DOHH2 (cell line): ENCODE data around the gene WDR27.

Experiments used
- CTCF ChIP-seq: fragments of 200-600 bp; sonication (generic); IDR thresholded peaks from one replicate; pipeline ENCODE4 v1.5.1; 2014; ENCODE audit warnings: antibody characterized with exemption, mild to moderate bottlenecking, low read depth, low read length; ENCODE audit not compliant: poor library complexity, severe bottlenecking
- EZH2phosphoT487 ChIP-seq: fragments of 200-600 bp; sonication (generic); IDR thresholded peaks from 2 replicates; pipeline ENCODE4 v1.6.1; 2017; ENCODE audit warnings: borderline replicate concordance, mild to moderate bottlenecking, antibody characterized with exemption, low read length, moderate library complexity, mixed read lengths

GRCh38 chr6:169577236-169577635 is 124.6 kb downstream of the WDR27 start:
- peak; percentile 13 for TF ChIP-seq CTCF
- no peak for TF ChIP-seq EZH2phosphoT487
